ENCODE measurements around the gene LYSMD1. TPM values are rescaled to one million over a fixed set of nuclear protein-coding genes. Genes with fewer than 3 reads are reported as not detected.

LYSMD1 gene
- total RNA-seq, 1 experiment from 2014 or later: 5.1 TPM

GRCh38 chr1:151143057-151143435, 22.7 kb downstream of the LYSMD1 start:
- intact Hi-C loops (cut with micrococcal nuclease; ENCODE audit: unreplicated experiment) (no loop called here), in situ Hi-C loops (cut with HindIII; ENCODE audit: low pct_unique_long_range_greater_than_20kb, low sequenced_read_pairs) (no loop called here)
- Histone ChIP-seq H3K4me1 (ENCODE audit: control insufficient read depth, insufficient read depth, low read length) (peaks cover 7% of the 10 kb centered on the region; the same call in 1 of the 2 replicates), H3K27me3 (ENCODE audit: control insufficient read depth, insufficient read depth, low read length) (no peaks in the 10 kb centered on the region), H3K36me3 (ENCODE audit: control insufficient read depth, insufficient read depth, low read length) (no peaks in the 10 kb centered on the region), H3K9me3 (ENCODE audit: control insufficient read depth, insufficient read depth, low read depth, low read length) (no peaks in the 10 kb centered on the region), H3K4me3 (ENCODE audit: low read depth in 2 of 2, low read length in 2 of 2) (no peak overlapping the region), H3K27ac (ENCODE audit: low read length) (no peak overlapping the region)
- DNase-seq (ENCODE audit: low read depth, low spot score) (no peak), ATAC-seq (no peak)
- ChIA-PET POLR2A (no interaction called here), CTCF (interaction anchor here (1.1 kb wide), 1 partner anchor 43 kb away, joined by 4 read pairs; no protein-coding TSS in a partner anchor)
- BruUV-seq (replicated peaks): no TSS peak
- TF ChIP-seq SIN3A (IDR thresholded peaks at IDR 0.05; ENCODE audit: borderline replicate concordance, insufficient read depth, low read depth, low read length) (no peak), CTCF (IDR thresholded peaks at IDR 0.05) (no peak), TCF7L2 (IDR thresholded peaks at IDR 0.05; ENCODE audit: low read depth, low read length) (no peak), REST (IDR thresholded peaks at IDR 0.05; ENCODE audit: insufficient read depth in 1 of 2, low read depth in 2 of 2, low read length in 1 of 2) (no peak), POLR2AphosphoS5 (IDR thresholded peaks at IDR 0.05; ENCODE audit: low read depth, low read length) (no peak)

- TF ChIP-seq TCF7L2 (IDR thresholded peaks at IDR 0.05; ENCODE audit: low read depth, low read length): no peak
- no peak for TF ChIP-seq REST (IDR thresholded peaks at IDR 0.05; ENCODE audit: insufficient read depth in 1 of 2, low read depth in 2 of 2, low read length in 1 of 2)
- no peak for TF ChIP-seq CTCF (IDR thresholded peaks at IDR 0.05)
- TF ChIP-seq POLR2AphosphoS5 (IDR thresholded peaks at IDR 0.05; ENCODE audit: low read depth, low read length): no peak
- no peak for TF ChIP-seq SIN3A (IDR thresholded peaks at IDR 0.05; ENCODE audit: borderline replicate concordance, insufficient read depth, low read depth, low read length)
- in situ Hi-C loops (cut with HindIII; ENCODE audit: low pct_unique_long_range_greater_than_20kb, low sequenced_read_pairs): no loop called here
- H3K9me3 ChIP-seq (ENCODE audit: control insufficient read depth, insufficient read depth, low read depth, low read length): no peaks in the 10 kb centered on the region
- intact Hi-C loops (cut with micrococcal nuclease; ENCODE audit: unreplicated experiment): no loop called here
- BruUV-seq (replicated peaks): no TSS peak
- no peak for DNase-seq (ENCODE audit: low read depth, low spot score)
- H3K4me1 ChIP-seq (ENCODE audit: control insufficient read depth, insufficient read depth, low read length): peaks cover 7% of the 10 kb centered on the region; the same call in 1 of the 2 replicates
- ChIA-PET CTCF (no interaction called here), POLR2A (no interaction called here)
- no peak overlapping the region for H3K4me3 ChIP-seq (ENCODE audit: low read depth in 2 of 2, low read length in 2 of 2)
- H3K36me3 ChIP-seq (ENCODE audit: control insufficient read depth, insufficient read depth, low read length): no peaks in the 10 kb centered on the region
- no peak for ATAC-seq
- no peak overlapping the region for H3K27ac ChIP-seq (ENCODE audit: low read length)
- H3K27me3 ChIP-seq (ENCODE audit: control insufficient read depth, insufficient read depth, low read length): no peaks in the 10 kb centered on the region
These were observed 23.2 kb downstream of the LYSMD1 start for GRCh38 chr1:151142411-151143056.

All from Panc1 (cell line).